Body of pancreas (tissue), 4 donors: ENCODE data around the gene MYO1H. TPM values are rescaled to one million over a fixed set of nuclear protein-coding genes. Genes with fewer than 3 reads are reported as not detected.
A peak's percentile ranks its signal among the peaks of the same experiment; 100 is the strongest.

Experiments
- ATAC-seq: fragments of 150-250 bp; one replicate; pipeline ENCODE4 v1.9.1; 2016
- DNase-seq, 4 donors: peaks; one replicate each; pipeline ENCODE4 v3.0.0-alpha.2; 2019
- H3K27ac ChIP-seq, 4 donors: fragments of 200-600 bp; sonication (generic); 1 replicate in 3 of 4; 2 replicates in 1 of 4; pipeline versions ENCODE4 v1.5.1 to v1.6.1; 2016 to 2019; ENCODE audit warnings: mild to moderate bottlenecking in 1 of 4, mixed read lengths in 1 of 4, moderate library complexity in 1 of 4
- H3K27me3 ChIP-seq, 2 donors: fragments of 200-600 bp; sonication (generic); one replicate each; pipeline ENCODE4 v1.6.0; 2016; ENCODE audit warnings: mild to moderate bottlenecking in 1 of 2
- H3K36me3 ChIP-seq, 2 donors: fragments of 200-600 bp; sonication (generic); replicated peaks in 1 of 2; 2 replicates each; pipeline ENCODE4 v1.5.1; 2016; ENCODE audit warnings: low read depth in 2 of 2; ENCODE audit not compliant: insufficient read depth in 1 of 2
- H3K4me1 ChIP-seq: fragments of 200-600 bp; sonication (generic); one replicate; pipeline ENCODE4 v1.6.0; 2016
- H3K4me3 ChIP-seq, 2 donors: fragments of 200-600 bp; sonication (generic); 1 replicate in 1 of 2; 2 replicates in 1 of 2; pipeline ENCODE4 v1.5.1; 2016 to 2019
- H3K9me3 ChIP-seq, 3 donors: fragments of 200-600 bp; sonication (generic); 1 replicate in 2 of 3; 2 replicates in 1 of 3; pipeline ENCODE4 v1.5.1; 2016
- CTCF ChIP-seq, 7 experiments: fragments of 450-650 bp in 4 of 7; fragments of 200-600 bp in 3 of 7; sonication (generic) in 3 of 7; IDR thresholded peaks; one replicate each; pipeline ENCODE4 v1.5.1; 2016 to 2019; ENCODE audit warnings: antibody characterized with exemption in 7 of 7
- POLR2A ChIP-seq, 3 donors: fragments of 450-650 bp; IDR thresholded peaks; one replicate each; pipeline ENCODE4 v1.6.1; 2016; ENCODE audit warnings: antibody characterized with exemption in 3 of 3, mild to moderate bottlenecking in 2 of 3
- WGBS, 2 donors: methylation state at CpG; one replicate each; pipeline ENCODE4 v1.1.5; 2017; 5-methylcytosine and 5-hydroxymethylcytosine counted together
- intact Hi-C: fragments of 100-400 bp; cut with DNase I; formaldehyde crosslinking; loops from one replicate; pipeline ENCODE4 v1.15.1; 2023
- total RNA-seq, 2 donors: library from RNA; depleted of rRNA; stranded (reverse); fragments of >200 nt; gene quantifications; one replicate each; pipeline ENCODE4 v1.1.0, GENCODE V29; 2016

Gene MYO1H
- total RNA-seq, 2 donors from 2014 or later, result not detected

GRCh38 chr12:109455706-109456105 is 108.0 kb downstream of the MYO1H start:
- TF ChIP-seq CTCF (IDR thresholded peaks at IDR 0.05) (no peak), POLR2A (IDR thresholded peaks at IDR 0.05) (no peak)
- no peaks in the 10 kb centered on the region for H3K9me3 ChIP-seq
- H3K27ac ChIP-seq, result no peak overlapping the region
- H3K4me3 ChIP-seq, result no peak overlapping the region
- peaks cover 0 to 19% of the 10 kb centered on the region in 2 donors for H3K36me3 ChIP-seq
- DNase-seq (no peak), ATAC-seq (no peak)
- intact Hi-C loops, result no loop called here
- H3K4me1 ChIP-seq, result peaks cover 4% of the 10 kb centered on the region
- 100% methylated on average over 1 of the region's 1 CpG for WGBS, 2 donors
- H3K27me3 ChIP-seq, result no peaks in the 10 kb centered on the region

- no peak for ATAC-seq
- no peak overlapping the region for H3K27ac ChIP-seq
- peaks cover 26% of the 10 kb centered on the region for H3K4me1 ChIP-seq
- H3K4me3 ChIP-seq, result no peak overlapping the region
- no peak for DNase-seq
- WGBS, 2 donors, result 70 to 73% methylated on average over 4 of the region's 4 CpGs
- intact Hi-C loops, result no loop called here
- no peaks in the 10 kb centered on the region for H3K27me3 ChIP-seq
- no peaks in the 10 kb centered on the region for H3K9me3 ChIP-seq
- H3K36me3 ChIP-seq, result peaks cover 0 to 13% of the 10 kb centered on the region in 2 donors
- TF ChIP-seq CTCF (IDR thresholded peaks at IDR 0.05), result no peak
Observed at GRCh38 chr12:109458086-109458485, 110.4 kb downstream of the MYO1H start.

- DNase-seq (no peak), ATAC-seq (no peak)
- no peak overlapping the region for H3K27ac ChIP-seq
- no peaks in the 10 kb centered on the region for H3K9me3 ChIP-seq
- TF ChIP-seq POLR2A (IDR thresholded peaks at IDR 0.05) (no peak), CTCF (IDR thresholded peaks at IDR 0.05) (no peak)
- intact Hi-C loops, result no loop called here
- H3K4me1 ChIP-seq, result peaks cover 32% of the 10 kb centered on the region
- peaks cover 0 to 13% of the 10 kb centered on the region in 2 donors for H3K36me3 ChIP-seq
- WGBS, 2 donors, result 78% methylated on average over 6 of the region's 6 CpGs
- H3K27me3 ChIP-seq, result no peaks in the 10 kb centered on the region
- H3K4me3 ChIP-seq, result no peak overlapping the region
Observed at GRCh38 chr12:109458771-109459208, 111.1 kb downstream of the MYO1H start.

- Histone ChIP-seq H3K4me3 (no peak overlapping the region), H3K27me3 (no peaks in the 10 kb centered on the region), H3K9me3 (no peaks in the 10 kb centered on the region), H3K36me3 (peaks cover 0 to 13% of the 10 kb centered on the region in 2 donors), H3K27ac (no peak overlapping the region), H3K4me1 (peaks cover 37% of the 10 kb centered on the region)
- ATAC-seq, result no peak
- no peak for DNase-seq
- intact Hi-C loops, result no loop called here
- TF ChIP-seq CTCF (IDR thresholded peaks at IDR 0.05), result no peak
- no peak for TF ChIP-seq POLR2A (IDR thresholded peaks at IDR 0.05)
- 68 to 70% methylated on average over 6 of the region's 6 CpGs for WGBS, 2 donors
Observed at GRCh38 chr12:109459247-109459646, 111.5 kb downstream of the MYO1H start.

GRCh38 chr12:109460538-109460937 is 112.8 kb downstream of the MYO1H start:
- ATAC-seq, result no peak
- Histone ChIP-seq H3K4me3 (no peak overlapping the region), H3K36me3 (peaks cover 0 to 7% of the 10 kb centered on the region in 2 donors), H3K27me3 (no peaks in the 10 kb centered on the region), H3K27ac (peak overlapping the region; percentile 12 to 86 (median 72)), H3K4me1 (peaks cover 37% of the 10 kb centered on the region), H3K9me3 (no peaks in the 10 kb centered on the region)
- peak in 1 of 4 donors; percentile 23 for DNase-seq
- 91% methylated on average over 13 of the region's 13 CpGs; no CpG with 5 or more reads in 1 of the 2 donors for WGBS, 2 donors
- intact Hi-C loops, result no loop called here
- TF ChIP-seq CTCF (IDR thresholded peaks at IDR 0.05), result no peak
- TF ChIP-seq POLR2A (IDR thresholded peaks at IDR 0.05), result no peak
